Jurkat, Clone E6-1 (cell line): Measurements from ENCODE around the gene TCF7L1.
A peak's percentile ranks its signal among the peaks of the same experiment; 100 is the strongest.
"Not testable (repeated sequence)": the region's sequence is repeated elsewhere in the genome, so short reads cannot be mapped to it uniquely, and the experiment has no call there.

Experiments
- DNase-seq: peaks from one replicate; pipeline ENCODE4 v3.0.0-alpha.2; 2011; ENCODE audit warnings: low read depth, low spot score
- H3K4me3 ChIP-seq: 2 replicates; pipeline ENCODE4 v1.5.1; 2011; ENCODE audit warnings: mild to moderate bottlenecking, low read length, control low read depth, moderate library complexity

TCF7L1 gene

DNA sequence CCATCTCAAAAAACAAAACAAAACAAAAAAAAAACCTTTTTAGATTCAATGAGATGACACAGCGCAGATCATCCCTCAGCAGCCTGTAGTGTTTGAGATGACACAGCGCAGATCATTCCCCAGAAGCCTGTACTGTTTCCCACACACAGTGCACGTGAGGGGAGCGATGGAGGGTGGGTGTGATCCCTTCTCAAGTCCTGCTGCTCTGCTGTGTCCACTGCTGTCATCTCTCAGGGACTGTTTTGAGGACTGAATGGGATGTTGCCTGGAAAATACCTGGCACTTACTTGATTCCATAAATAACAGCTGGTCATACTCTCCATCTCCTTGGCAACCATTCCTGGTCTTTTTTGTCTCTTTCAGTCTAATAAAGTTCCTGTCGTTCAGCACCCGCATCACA is 168.9 kb downstream of the TCF7L1 start:
- no peak for DNase-seq
- H3K4me3 ChIP-seq: no peak overlapping the region

DNA sequence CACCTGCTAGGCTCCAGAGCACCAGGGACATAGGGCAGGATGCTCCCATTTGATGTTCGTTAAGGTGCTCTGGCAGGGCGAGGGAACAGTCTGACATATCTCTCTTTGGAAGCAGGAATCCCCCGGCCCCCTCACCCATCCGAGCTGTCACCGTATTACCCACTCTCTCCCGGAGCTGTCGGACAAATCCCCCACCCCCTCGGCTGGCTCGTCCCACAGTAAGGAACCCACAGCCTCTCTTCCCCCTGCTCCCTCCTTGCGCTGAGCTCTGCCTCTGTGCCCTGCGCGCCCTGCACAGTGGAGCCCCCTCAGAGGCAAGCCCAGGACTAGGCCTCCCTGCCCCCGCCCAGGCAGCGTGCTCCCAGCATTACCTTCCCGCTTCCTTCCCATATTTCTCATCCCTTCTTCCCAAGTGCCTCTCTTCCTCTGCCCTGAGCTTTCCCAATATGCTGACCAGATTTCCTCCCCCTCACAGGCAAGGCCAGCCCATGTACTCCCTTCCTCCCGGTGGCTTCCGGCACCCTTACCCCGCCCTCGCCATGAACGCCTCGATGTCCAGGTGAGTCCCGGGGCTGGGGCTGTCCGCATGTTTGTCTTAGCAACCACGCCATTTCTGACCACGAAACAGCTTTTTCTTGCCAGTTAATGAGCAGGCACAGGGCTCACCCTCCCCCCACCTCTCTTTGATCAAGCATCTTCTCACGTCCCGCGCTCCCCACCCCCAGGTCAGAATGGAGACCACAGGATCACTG is 170.8 kb downstream of the TCF7L1 start:
- DNase-seq: no peak
- H3K4me3 ChIP-seq: no peak overlapping the region

DNA sequence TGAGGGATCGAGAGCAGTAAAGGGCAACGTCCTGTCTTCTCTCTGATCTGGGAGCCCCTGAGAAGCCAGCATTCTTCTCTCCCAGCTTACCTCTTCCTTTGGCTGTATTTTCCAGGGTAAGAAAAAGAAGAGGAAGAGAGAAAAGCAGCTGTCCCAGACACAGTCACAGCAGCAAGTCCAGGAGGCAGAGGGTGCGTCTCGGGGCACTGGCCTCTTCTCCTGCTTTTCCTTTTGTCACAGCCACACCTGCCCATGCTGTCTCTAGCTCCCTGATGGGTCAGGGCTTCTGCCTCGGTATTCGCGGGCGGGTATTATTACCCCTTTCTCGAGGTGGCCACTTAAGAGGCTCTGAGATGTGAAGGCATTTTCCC is 174.3 kb downstream of the TCF7L1 start:
- DNase-seq: no peak
- no peak overlapping the region for H3K4me3 ChIP-seq

DNA sequence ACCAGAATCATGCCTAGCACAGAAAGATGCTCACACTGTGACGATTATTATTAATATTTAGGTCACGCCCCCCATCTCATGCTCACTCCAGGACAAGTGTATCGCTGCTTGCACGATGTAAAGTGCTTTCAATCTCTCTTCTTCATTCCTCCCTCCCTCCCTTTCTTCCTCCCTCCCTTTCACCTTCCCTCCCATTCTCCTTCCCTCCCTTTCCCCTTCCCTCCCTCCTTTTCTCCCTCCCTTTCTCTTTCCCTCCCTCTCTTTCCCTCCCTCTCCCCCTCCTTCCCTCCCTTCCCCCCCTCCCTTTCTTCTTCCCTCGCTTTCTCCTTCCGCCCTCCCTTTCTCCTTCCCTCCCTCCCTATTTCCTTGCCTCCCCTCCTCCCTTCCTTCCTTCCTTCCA is 175.0 kb downstream of the TCF7L1 start:
- no peak for DNase-seq
- no peak overlapping the region for H3K4me3 ChIP-seq

DNA sequence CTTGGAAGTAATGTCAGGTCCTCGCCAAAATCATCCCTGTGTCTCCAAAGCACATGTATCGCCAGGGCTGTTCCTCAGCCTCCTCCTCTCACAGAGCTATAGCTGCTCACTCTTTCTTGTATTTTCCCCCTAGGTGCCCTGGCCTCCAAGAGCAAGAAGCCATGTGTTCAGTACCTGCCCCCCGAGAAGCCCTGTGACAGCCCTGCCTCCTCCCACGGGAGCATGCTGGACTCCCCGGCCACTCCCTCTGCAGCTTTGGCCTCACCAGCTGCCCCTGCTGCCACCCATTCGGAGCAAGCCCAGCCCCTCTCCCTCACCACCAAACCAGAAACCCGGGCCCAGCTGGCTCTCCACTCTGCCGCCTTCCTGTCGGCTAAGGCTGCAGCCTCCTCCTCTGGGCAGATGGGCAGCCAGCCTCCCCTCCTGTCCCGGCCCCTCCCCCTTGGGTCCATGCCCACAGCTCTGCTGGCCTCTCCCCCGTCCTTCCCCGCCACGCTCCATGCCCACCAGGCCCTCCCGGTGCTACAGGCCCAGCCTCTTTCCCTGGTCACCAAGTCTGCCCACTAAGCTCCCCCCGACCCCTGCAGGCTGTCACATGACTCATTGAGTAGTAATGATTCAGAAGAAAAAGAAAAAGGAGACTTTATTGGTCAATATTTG is 175.8 kb downstream of the TCF7L1 start:
- no peak for DNase-seq

DNA sequence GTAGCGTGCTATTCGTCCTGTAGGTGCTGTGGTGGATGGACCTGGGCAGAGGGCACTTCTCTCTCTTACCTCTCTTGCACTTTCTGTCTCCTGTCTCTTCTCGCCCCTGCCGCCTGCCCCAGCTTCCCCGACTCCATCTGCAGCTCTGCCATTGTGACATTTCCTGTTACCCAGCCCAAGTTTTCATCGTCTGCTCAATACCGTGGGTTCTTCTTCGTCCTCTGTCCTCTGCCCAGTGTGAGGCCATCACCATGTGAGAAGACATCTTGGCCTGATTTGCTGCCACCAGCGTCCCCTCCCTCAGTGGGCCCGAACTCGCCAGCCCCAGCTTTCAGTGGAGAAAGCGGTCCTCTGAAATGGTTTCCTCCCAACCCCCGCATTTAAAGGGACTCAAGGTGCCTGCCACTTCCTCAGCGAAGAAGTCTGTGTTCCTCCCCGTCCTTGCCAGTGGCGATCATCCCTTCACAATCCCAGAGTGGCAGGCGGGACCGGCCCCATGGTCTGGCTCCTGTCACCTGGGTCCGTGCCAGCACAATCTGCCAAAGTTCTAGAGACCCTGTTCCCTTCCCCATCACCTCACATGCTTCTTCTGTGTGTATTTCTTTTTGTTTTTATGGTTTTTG is 176.6 kb downstream of the TCF7L1 start:
- H3K4me3 ChIP-seq: no peak overlapping the region; the same call in 1 of the 2 replicates
- no peak for DNase-seq

More for the DNA sequence above, 175.8 kb downstream of the TCF7L1 start:
- no peak overlapping the region for H3K4me3 ChIP-seq

DNA sequence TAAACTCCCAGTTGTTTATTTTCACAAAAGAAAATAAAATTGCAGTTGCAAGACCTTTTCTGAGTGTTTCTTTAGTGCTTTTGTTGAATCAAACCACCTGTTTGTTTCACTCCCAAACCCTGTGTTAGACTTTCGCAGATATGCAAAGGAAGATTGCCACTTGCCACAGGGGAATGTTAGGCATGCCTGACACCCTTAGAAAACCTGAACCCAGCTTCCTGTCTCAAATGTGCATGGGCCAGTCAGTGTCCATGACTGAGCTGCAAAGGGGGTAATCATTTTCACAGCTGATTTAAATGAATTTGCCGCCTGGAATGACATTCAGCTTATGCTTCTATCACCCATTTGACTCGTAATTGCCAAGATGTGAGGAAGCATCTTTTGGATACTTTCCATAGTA is 177.1 kb downstream of the TCF7L1 start:
- no peak for DNase-seq
- no peak overlapping the region for H3K4me3 ChIP-seq

DNA sequence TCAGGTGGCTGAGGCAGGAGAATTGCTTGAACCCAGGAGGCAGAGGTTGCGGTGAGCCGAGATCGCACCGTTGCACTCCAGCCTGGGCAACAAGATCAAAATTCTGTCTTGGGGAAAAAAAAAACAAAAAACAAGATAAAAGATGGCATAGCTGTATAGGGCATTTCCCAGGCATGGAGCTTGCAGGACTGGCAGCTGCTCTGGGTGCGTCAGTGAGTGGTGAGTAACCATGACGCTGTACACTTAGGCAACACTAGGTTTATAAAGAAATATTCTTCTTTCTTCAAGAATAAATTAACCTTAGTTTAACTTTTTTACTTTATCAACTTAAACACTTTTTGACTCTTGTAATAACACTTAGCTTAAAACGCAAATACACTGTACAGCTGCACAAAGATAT is 179.2 kb downstream of the TCF7L1 start:
- DNase-seq: no peak

DNA sequence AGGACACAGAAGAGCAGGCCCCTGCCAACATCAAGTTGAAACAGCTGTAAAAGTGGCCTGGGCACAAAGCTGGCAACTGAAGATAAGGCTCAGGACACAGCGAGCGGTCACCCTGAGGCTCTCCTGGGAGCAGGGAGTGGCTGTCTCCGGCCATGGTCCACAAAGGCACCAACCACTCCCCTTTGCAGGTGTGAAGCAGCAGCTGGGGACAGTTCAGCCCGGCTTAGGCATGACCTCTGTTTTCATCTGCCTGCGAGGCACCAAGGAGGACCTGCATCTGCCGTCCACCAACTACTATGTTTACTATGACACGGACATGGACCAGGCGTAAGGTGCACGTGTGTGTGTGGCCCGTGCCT is 181.7 kb downstream of the TCF7L1 start:
- DNase-seq: no peak

More for the DNA sequence above, 179.2 kb downstream of the TCF7L1 start:
- H3K4me3 ChIP-seq: no peak overlapping the region

DNA sequence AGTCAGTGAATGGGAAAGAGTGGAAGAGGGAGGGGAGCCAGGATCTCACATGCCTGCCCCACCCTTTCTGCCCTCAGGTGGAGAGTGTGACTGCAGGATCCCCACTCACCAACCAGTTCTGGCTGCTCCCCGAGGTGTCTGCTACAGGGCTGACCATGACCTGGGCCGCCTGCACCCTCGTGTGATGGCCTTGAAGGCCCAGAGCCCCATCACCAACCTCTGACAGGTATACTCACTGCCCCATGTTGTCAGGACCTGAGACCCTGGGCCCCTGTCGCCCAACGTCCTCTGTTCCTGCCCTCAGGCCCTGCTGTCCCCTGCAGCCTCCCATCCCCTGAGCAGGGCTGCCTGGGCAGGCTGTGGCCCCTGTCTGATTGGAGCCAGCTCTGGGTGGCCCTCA is 182.7 kb downstream of the TCF7L1 start:
- H3K4me3 ChIP-seq, DNase-seq: not testable (repeated sequence)

More for the DNA sequence above, 181.7 kb downstream of the TCF7L1 start:
- H3K4me3 ChIP-seq: no peak overlapping the region

DNA sequence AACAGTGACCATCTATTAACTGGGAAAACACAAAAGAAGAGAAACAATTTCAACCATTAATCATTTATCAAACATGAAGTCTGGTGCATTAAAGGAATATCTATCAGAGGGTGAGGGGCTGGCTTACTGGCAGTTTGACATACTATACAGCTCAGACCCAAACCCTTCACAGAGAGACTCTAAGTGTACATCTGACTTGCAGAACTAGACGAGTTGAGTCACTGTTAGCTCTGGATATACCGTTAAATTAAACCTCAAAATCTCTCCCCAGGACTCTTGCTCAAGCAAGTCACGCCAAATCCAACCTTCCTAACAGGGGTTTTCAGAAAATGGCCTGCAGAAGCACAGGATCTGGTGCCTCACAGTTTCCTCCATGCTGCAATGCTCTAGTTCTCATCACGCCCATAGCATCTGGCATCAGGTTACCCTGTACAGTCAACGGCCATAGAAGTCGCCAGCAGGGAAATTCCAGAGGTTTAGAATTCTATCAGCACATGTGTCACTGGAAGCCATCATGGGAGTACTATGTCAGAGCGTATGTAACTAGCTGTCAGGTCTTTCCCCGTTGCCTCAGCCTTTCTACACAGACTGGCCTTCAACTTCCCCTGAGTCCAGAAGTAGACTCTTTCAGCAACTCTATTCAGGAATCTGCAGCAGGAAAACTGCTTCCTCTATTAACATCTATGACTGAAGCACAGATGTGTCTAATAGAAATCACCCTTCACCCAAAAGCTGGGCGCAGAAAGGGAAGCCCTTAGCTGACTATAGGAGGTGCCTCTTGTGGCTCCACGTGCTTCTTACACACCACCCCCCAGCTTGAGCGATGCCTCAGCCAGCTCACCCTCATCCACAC is 185.3 kb downstream of the TCF7L1 start:
- H3K4me3 ChIP-seq: no peak overlapping the region
- no peak for DNase-seq

DNA sequence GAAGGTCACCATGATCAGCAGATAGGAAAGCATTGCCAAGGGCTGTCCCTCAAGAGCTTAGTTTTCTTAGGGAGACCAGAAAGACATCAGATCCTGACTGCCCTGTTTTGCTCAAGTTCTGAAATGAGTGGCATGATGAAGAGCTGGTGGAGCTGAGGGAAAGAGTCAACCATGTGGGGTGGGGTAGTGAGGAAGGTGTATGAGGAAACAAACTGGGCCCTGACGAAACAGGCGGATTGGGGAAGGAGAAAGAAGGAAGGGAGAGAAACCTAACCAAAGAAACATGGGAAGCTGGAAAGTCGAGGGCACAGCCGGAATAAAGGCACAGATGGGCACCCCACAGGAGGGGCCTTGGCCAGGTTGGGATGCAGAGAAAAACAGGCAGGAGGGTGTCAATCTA is 186.6 kb downstream of the TCF7L1 start:
- no peak overlapping the region for H3K4me3 ChIP-seq
- no peak for DNase-seq

DNA sequence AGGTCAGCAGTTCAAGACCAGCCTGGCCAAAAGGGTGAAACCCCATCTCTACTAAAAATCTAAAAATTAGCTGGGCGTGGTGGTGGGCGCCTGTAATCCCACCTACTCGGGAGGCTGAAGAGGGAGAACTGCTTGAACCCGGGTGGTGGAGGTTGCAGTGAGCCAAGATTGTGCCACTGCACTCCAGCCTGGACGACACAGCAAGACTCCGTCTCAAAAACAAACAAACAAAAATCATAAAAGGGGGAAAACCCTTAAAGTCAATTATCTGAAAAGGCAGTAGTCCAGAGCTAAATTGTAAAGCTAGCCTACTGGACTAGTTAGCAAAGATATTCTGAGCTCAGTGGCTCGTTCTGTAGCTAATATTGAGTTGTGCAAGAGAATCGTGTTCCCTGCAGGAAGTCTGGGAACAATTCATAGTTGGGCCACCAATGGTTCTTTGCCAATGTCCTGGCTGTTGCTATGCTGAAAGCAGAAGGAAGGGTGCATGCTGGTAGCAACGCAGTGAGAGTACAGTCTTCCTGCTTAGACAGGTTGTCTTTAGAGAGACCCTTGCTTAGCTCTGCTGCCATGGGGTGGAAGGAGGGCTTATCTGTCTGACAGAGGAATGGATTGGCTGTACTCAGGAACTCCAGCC is 190.3 kb downstream of the TCF7L1 start:
- H3K4me3 ChIP-seq: no peak overlapping the region
- DNase-seq: no peak

DNA sequence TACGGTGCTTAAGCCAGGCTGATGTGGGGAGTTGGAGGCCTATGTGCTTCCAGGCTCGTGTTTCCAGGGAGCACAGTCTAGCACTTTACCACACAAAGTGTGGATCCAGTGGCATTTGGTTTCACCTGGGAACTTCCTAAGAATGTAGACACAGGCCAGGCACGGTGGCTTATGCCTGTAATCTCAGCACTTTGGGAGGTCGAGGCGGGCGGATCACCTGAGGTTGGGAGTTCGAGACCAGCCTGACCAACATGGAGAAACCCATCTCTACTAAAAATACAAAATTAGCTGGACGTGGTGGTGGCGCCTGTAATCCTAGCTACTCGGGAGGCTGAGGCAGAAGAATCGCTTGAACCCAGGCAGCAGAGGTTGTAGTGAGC is 190.8 kb downstream of the TCF7L1 start:
- not testable (repeated sequence) for DNase-seq, H3K4me3 ChIP-seq

DNA sequence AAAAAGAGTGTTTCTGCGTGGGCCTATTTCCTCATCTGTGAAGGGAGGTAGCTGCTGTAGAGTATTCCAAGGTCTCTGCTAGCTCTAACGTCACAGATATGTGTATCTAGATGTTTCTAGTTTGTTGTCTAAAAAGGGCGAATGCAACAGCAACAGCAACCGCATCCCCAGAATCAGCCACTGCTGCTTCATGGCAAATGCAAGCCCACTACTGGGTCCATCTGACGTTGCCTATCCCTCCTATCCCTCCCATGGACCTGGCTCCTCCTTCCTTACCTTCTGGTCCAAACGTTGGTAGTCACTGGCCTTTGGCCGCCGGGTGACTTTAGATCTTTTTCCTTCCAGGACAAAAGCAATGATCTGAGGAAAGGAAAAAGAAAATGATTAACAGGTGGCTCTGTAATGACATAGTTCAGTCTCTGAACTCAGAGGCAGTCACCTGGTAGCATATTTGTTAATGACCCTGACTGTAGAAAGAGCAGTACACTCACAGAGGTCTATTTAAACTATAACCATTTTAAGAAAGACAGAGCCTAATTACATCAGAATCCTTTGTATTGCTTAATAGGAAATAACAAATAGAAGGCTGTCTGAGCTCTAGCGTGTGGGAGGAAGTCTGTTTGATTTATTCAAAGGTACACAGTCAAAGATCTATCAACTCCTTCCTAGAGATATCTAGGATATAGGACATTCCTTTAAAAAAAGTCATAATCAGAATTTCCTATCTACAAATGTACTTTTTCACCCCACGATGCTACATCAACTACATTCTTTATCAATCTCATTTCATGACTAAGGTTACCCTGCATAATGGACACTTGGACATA is 191.7 kb downstream of the TCF7L1 start:
- no peak for DNase-seq
- H3K4me3 ChIP-seq: no peak overlapping the region

DNA sequence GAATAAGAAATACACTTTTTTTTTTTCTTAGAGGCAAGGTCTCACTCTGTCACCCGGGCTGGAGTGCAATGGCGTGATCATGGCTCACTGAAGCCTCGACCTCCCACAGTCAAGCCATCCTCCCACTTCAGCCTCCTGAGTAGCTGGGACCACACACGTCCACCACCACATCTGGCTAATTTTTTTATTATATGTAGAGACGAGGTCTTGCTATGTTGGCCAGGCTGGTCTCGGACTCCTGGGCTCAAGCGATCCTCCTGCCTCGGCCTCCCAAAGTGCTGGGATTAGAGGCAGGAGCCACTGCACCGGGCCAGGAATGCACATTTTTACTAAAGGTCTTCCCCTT is 192.2 kb downstream of the TCF7L1 start:
- DNase-seq: no peak
- no peak overlapping the region for H3K4me3 ChIP-seq

DNA sequence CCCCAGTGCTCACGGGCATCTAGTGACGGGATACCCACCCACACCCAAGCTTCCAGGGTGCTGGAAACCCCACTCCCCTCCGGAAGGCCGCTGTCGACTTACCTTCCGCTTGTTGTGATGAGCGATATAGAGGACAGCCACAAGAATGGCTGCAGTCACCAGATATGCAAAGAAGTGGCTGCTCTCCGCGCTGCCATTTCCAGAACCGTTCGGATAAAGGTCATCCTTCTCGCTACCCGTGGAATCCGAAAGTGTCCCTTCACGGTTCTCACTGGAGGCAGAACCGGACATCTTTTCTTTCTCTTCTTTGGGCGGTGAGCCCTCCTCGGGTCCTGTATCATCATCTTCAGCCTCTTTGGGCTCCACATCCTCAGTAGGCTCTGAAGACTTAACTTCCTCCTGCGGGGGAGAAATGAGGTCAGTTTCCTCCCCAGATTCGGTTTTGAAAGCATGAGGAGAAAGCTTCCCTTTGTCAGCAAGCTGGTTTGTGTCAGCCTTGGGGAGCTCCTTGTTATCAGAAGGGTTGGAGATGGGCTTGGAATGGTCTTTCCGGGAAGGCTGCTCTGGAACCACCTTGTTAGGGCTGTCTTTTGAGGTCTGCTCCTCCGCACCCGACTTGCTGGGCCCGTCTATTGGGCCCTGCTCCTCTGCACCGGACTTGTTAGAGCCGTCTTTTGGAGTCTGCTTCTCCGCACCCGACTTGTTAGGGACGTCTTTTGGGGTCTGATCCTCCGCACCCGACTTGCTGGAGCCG is 193.4 kb downstream of the TCF7L1 start:
- peak; percentile 56 for DNase-seq

More for the DNA sequence above, 193.4 kb downstream of the TCF7L1 start:
- H3K4me3 ChIP-seq: peak overlapping the region; percentile 99
